GM21737 (cell line): ENCODE measurements around the gene CASR.
"Not testable (repeated sequence)": the region's sequence is repeated elsewhere in the genome, so short reads cannot be mapped to it uniquely, and the experiment has no call there.

ENCODE experiments used
- ATAC-seq: cut with Tn5 transposase; IDR thresholded peaks from one replicate; pipeline ENCODE4 v1.9.1; 2021; ENCODE audit warnings: mild to moderate bottlenecking, moderate library complexity; ENCODE audit not compliant: unreplicated experiment

Gene CASR

GRCh38 chr3:122183521-122183892 lies at the start of gene CASR:
CASR (plus strand) TSS chr3:122183668; CDS start chr3:122254190, 70,522 bp downstream.
- no peak for ATAC-seq

- ATAC-seq, result no peak
These were observed 37.0 kb upstream of the CASR start for GRCh38 chr3:122146466-122146865.

GRCh38 chr3:122148941-122149627 lies 34.4 kb upstream of the CASR start:
- ATAC-seq, result no peak

GRCh38 chr3:122151480-122151879 lies 32.0 kb upstream of the CASR start:
- ATAC-seq, result no peak

- ATAC-seq, result not testable (repeated sequence)
These were observed 18.5 kb upstream of the CASR start for GRCh38 chr3:122164983-122165382.

- no peak for ATAC-seq
These were observed 15.8 kb upstream of the CASR start for GRCh38 chr3:122167630-122168029.

GRCh38 chr3:122168044-122168443 lies 15.4 kb upstream of the CASR start:
- no peak for ATAC-seq

- no peak for ATAC-seq
These were observed 13.6 kb upstream of the CASR start for GRCh38 chr3:122169911-122170310.

GRCh38 chr3:122171361-122171760 lies 12.1 kb upstream of the CASR start:
- ATAC-seq, result not testable (repeated sequence)

- no peak for ATAC-seq
These were observed 4.8 kb upstream of the CASR start for GRCh38 chr3:122178711-122179110.

GRCh38 chr3:122183893-122184590 lies 574 bp downstream of the CASR start:
- ATAC-seq, result no peak

- ATAC-seq, result no peak
These were observed 1.1 kb downstream of the CASR start for GRCh38 chr3:122184591-122184929.

- no peak for ATAC-seq
These were observed 2.9 kb downstream of the CASR start for GRCh38 chr3:122186372-122186771.

GRCh38 chr3:122188737-122189136 lies 5.3 kb downstream of the CASR start:
- no peak for ATAC-seq

- no peak for ATAC-seq
These were observed 5.9 kb downstream of the CASR start for GRCh38 chr3:122189357-122189756.

- ATAC-seq, result no peak
These were observed 7.1 kb downstream of the CASR start for GRCh38 chr3:122190525-122190924.

- no peak for ATAC-seq
These were observed 15.5 kb downstream of the CASR start for GRCh38 chr3:122198966-122199365.

- no peak for ATAC-seq
These were observed 16.1 kb downstream of the CASR start for GRCh38 chr3:122199552-122199951.

- ATAC-seq, result no peak
These were observed 17.2 kb downstream of the CASR start for GRCh38 chr3:122200661-122201060.

GRCh38 chr3:122201476-122201875 lies 18.0 kb downstream of the CASR start:
- not testable (repeated sequence) for ATAC-seq

GRCh38 chr3:122208579-122208978 lies 25.1 kb downstream of the CASR start:
- no peak for ATAC-seq

- ATAC-seq, result no peak
These were observed 30.2 kb downstream of the CASR start for GRCh38 chr3:122213650-122214049.

GRCh38 chr3:122214711-122215110 lies 31.2 kb downstream of the CASR start:
- ATAC-seq, result no peak
